ENCODE results near the gene CEP250. TPM values are rescaled to one million over a fixed set of nuclear protein-coding genes. Genes with fewer than 3 reads are reported as not detected.

The CEP250 gene
- total and polyA plus RNA-seq, 2 of the 4 experiments (the other 2 are of a cell fraction), result 22.7 to 35.1 TPM

GRCh38 chr20:35444226-35444625 is 11.2 kb upstream of the CEP250 start:
- dilution Hi-C loops (cut with HindIII; ENCODE audit: low sequenced_read_pairs, unreplicated experiment), result no loop called here
- intact Hi-C loops (cut with micrococcal nuclease), result no loop called here
- peak overlapping the region; percentile 26 for H2AFZ ChIP-seq (replicated peaks; ENCODE audit: low read length, poor library complexity)
- 0 out of 2 replicates have a peak overlapping the region, but pooled peaks have one; percentile 50 for H3K14ac ChIP-seq (replicated peaks; ENCODE audit: low read depth, low read length)
- H2BK15ac ChIP-seq (ENCODE audit: low read depth, low read length), result peak overlapping the region; percentile 74; the same call in 1 of the 3 replicates
- ATAC-seq (ENCODE audit: low read depth) (no peak), DNase-seq (no peak)
- ChIA-PET CTCF (interaction anchor here (1.1 kb wide), 1 partner anchor 142 kb away, joined by 3 read pairs; no protein-coding TSS in a partner anchor), POLR2A (ENCODE audit: unreplicated experiment) (no interaction called here)
- H3K9me3 ChIP-seq (ENCODE audit: control insufficient read depth, insufficient read depth, low read length), result no peaks in the 10 kb centered on the region
- H3K4ac ChIP-seq (ENCODE audit: low read depth, low read length), result peak overlapping the region; percentile 35; the same call in 1 of the 2 replicates
- H3K4me1 ChIP-seq (ENCODE audit: control insufficient read depth, insufficient read depth, low read length), result peaks cover 2% of the 10 kb centered on the region
- peak overlapping the region; percentile 87 for H2BK20ac ChIP-seq (ENCODE audit: low read depth, low read length)
- H2BK120ac ChIP-seq (ENCODE audit: low read depth, low read length), result peak overlapping the region; percentile 26; the same call in 1 of the 2 replicates
- 83% methylated on average over 2 of the region's 2 CpGs; no CpG with 5 or more reads in 1 of the 2 experiments for WGBS, 2 experiments (ENCODE audit: extremely low coverage in 2 of 2, insufficient read length in 1 of 2)
- no peaks in the 10 kb centered on the region for H3K79me1 ChIP-seq (ENCODE audit: low read depth in 1 of 2, low read length in 2 of 2)
- no peak overlapping the region for H2BK5ac ChIP-seq (ENCODE audit: low read depth, low read length, poor library complexity, severe bottlenecking)
- H3K36me3 ChIP-seq (ENCODE audit: control insufficient read depth, insufficient read depth, low read length), result no peaks in the 10 kb centered on the region
- no peaks in the 10 kb centered on the region for H4K20me1 ChIP-seq (ENCODE audit: insufficient read depth, low read length)
- no peak overlapping the region for H4K5ac ChIP-seq (ENCODE audit: low read depth, low read length)
- H3K4me2 ChIP-seq (ENCODE audit: low read depth, low read length), result no peak overlapping the region
- TF ChIP-seq POLR2A (IDR thresholded peaks at IDR 0.05; ENCODE audit: low read depth, low read length) (no peak), RFX5 (IDR thresholded peaks at IDR 0.05; ENCODE audit: low read depth, low read length) (no peak), BHLHE40 (IDR thresholded peaks at IDR 0.05; ENCODE audit: low read depth, low read length) (no peak), CEBPB (IDR thresholded peaks at IDR 0.05; ENCODE audit: low read depth, low read length) (no peak), MAFK (IDR thresholded peaks at IDR 0.05; ENCODE audit: low read depth, low read length) (no peak), MAZ (IDR thresholded peaks at IDR 0.05; ENCODE audit: borderline replicate concordance, low read depth, low read length) (no peak), MXI1 (IDR thresholded peaks at IDR 0.05; ENCODE audit: borderline replicate concordance, low read depth, low read length) (no peak), NFE2L2 (IDR thresholded peaks at IDR 0.05; ENCODE audit: low read depth, low read length) (no peak), RAD21 (IDR thresholded peaks at IDR 0.05; ENCODE audit: low read length) (no peak)
- no peak overlapping the region for H2AK9ac ChIP-seq (replicated peaks; ENCODE audit: low read depth, low read length, poor library complexity)
- H3K9me1 ChIP-seq (ENCODE audit: insufficient read depth, low read length), result peaks cover 11% of the 10 kb centered on the region; the same call in 1 of the 2 replicates
- no TSS peak for BruUV-seq (replicated peaks)
- in situ Hi-C loops (cut with MboI; ENCODE audit: low sequenced_read_pairs), result loop anchor here (25.0 kb wide), 2 partner anchors 307 to 607 kb away; partner anchors contain the start of genes EDEM2 and NCOA6
- H3K4me3 ChIP-seq (ENCODE audit: insufficient read depth, low read depth, low read length), result no peak overlapping the region
- H3K18ac ChIP-seq (ENCODE audit: low read depth, low read length), result no peak overlapping the region
- 0 out of 2 replicates have a peak overlapping the region, but pooled peaks have one; percentile 26 for H4K91ac ChIP-seq (ENCODE audit: insufficient read depth, low read depth, low read length)
- no peak overlapping the region for H3K27ac ChIP-seq (ENCODE audit: insufficient read depth, low read length)
- H3K23ac ChIP-seq (ENCODE audit: low read depth, low read length), result no peak overlapping the region
- H3K56ac ChIP-seq (ENCODE audit: extremely low read depth, insufficient read depth, low read length), result no peak overlapping the region
- no peak overlapping the region for H3K9ac ChIP-seq (ENCODE audit: low read depth, low read length)
- no peaks in the 10 kb centered on the region for H3K27me3 ChIP-seq (ENCODE audit: control insufficient read depth, insufficient read depth, low read length)
- peak overlapping the region; percentile 86; the same call in 1 of the 2 replicates for H2AK5ac ChIP-seq (ENCODE audit: low read depth, low read length)
- no peak overlapping the region for H4K8ac ChIP-seq (ENCODE audit: low read depth in 2 of 2, low read length in 2 of 2)
